H1 (cell line): Measurements from ENCODE around the gene PGLYRP2. TPM values are rescaled to one million over a fixed set of nuclear protein-coding genes. Genes with fewer than 3 reads are reported as not detected.
A peak's percentile ranks its signal among the peaks of the same experiment; 100 is the strongest.

ENCODE experiments used
- CTCF ChIA-PET: fragments of 300-600 bp; sonication (Branson Sonifier 250); formaldehyde crosslinking; loops from one replicate; lab custom pipeline; 2021; ENCODE audit not compliant: partially characterized antibody; lab: Charles Lee
- POLR2A ChIA-PET: fragments of 300-600 bp; sonication (Branson Sonifier 250); formaldehyde crosslinking; loops from one replicate; lab custom pipeline; 2021; ENCODE audit warnings: inconsistent platforms; ENCODE audit not compliant: partially characterized antibody; lab: Charles Lee
- DNase-seq, 2 experiments: peaks; one replicate each; pipeline versions ENCODE4 v3.0.0 to v3.0.0-alpha.2; 2010 to 2022; ENCODE audit warnings: low spot score in 2 of 2, low read depth in 1 of 2, mixed read lengths in 1 of 2
- FAIRE-seq: peaks from 2 replicates; lab custom pipeline; 2011; peaks lifted over from hg19 to GRCh38; lab: Jason Lieb, UNC
- H2AFZ ChIP-seq: 2 replicates; pipeline ENCODE4 v1.8.1; 2012; ENCODE audit warnings: low read length, inconsistent platforms
- H2AK5ac ChIP-seq: 2 replicates; pipeline ENCODE4 v1.6.1; 2013; ENCODE audit warnings: low read depth, low read length
- H2BK120ac ChIP-seq: replicated peaks from 2 replicates; pipeline ENCODE3; 2013; ENCODE audit warnings: low read depth, low read length, inconsistent platforms
- H2BK12ac ChIP-seq: 2 replicates; pipeline ENCODE4 v1.6.1; 2013; ENCODE audit warnings: low read depth, low read length
- H2BK15ac ChIP-seq: 2 replicates; pipeline ENCODE4 v1.6.1; 2013; ENCODE audit warnings: low read length
- H2BK20ac ChIP-seq: 2 replicates; pipeline ENCODE4 v1.6.1; 2013; ENCODE audit warnings: low read length
- H2BK5ac ChIP-seq: 2 replicates; pipeline ENCODE4 v1.6.1; 2013; ENCODE audit warnings: low read depth, low read length
- H3K14ac ChIP-seq: 2 replicates; pipeline ENCODE4 v1.6.1; 2013; ENCODE audit warnings: inconsistent platforms; ENCODE audit not compliant: insufficient read length
- H3K18ac ChIP-seq: 2 replicates; pipeline ENCODE4 v1.6.1; 2013; ENCODE audit warnings: low read length; ENCODE audit errors: extremely low read depth
- H3K23ac ChIP-seq: 2 replicates; pipeline ENCODE4 v1.6.1; 2013; ENCODE audit warnings: inconsistent platforms; ENCODE audit not compliant: insufficient read length
- H3K23me2 ChIP-seq: 2 replicates; pipeline ENCODE4 v1.6.1; 2013; ENCODE audit warnings: low read depth, low read length
- H3K27ac ChIP-seq: 2 replicates; pipeline ENCODE4 v1.6.1; 2011; ENCODE audit warnings: low read depth, low read length, inconsistent platforms
- H3K27me3 ChIP-seq, 4 experiments: replicated peaks in 1 of 4; 1 replicate in 1 of 4; 2 replicates in 3 of 4; pipeline versions ENCODE4 v1.6.1 to v1.8.1; 2011 to 2013; ENCODE audit warnings: low read length in 3 of 4, mild to moderate bottlenecking in 3 of 4, inconsistent platforms in 2 of 4, mixed read lengths in 2 of 4, moderate library complexity in 1 of 4; ENCODE audit not compliant: control insufficient read depth in 3 of 4, insufficient read depth in 3 of 4; ENCODE audit errors: extremely low read depth in 1 of 4
- H3K36me3 ChIP-seq, 4 experiments: 2 replicates each; pipeline versions ENCODE4 v1.6.1 to v1.8.1; 2011 to 2013; ENCODE audit warnings: mild to moderate bottlenecking in 4 of 4, low read length in 3 of 4, moderate library complexity in 2 of 4, control low read depth in 1 of 4, inconsistent platforms in 1 of 4; ENCODE audit not compliant: insufficient read depth in 4 of 4, control insufficient read depth in 2 of 4
- H3K4ac ChIP-seq: replicated peaks from 2 replicates; pipeline ENCODE3; 2013; ENCODE audit warnings: low read length, low read depth, mixed read lengths, inconsistent platforms; ENCODE audit not compliant: insufficient read length
- H3K4me1 ChIP-seq, 4 experiments: replicated peaks in 1 of 4; 1 replicate in 1 of 4; 2 replicates in 3 of 4; pipeline versions ENCODE4 v1.6.1 to v1.8.1; 2011 to 2013; ENCODE audit warnings: low read length in 3 of 4, inconsistent platforms in 2 of 4, mixed read lengths in 1 of 4; ENCODE audit not compliant: insufficient read depth in 4 of 4, control insufficient read depth in 3 of 4
- H3K4me2 ChIP-seq, 2 experiments: 2 replicates each; pipeline versions ENCODE4 v1.6.1 to v1.8.1; 2011 to 2013; ENCODE audit warnings: low read depth in 2 of 2, low read length in 2 of 2, control low read depth in 1 of 2, inconsistent platforms in 1 of 2, mild to moderate bottlenecking in 1 of 2; ENCODE audit not compliant: insufficient read depth in 1 of 2
- H3K4me3 ChIP-seq, 4 experiments: fragments of 200-600, 300-600 bp in 1 of 4; sonication (generic), shearing (Covaris generic), sonication (Bioruptor Twin) in 1 of 4; 2 replicates each; pipeline versions ENCODE4 v1.5.1 to v1.8.1; 2011 to 2016; ENCODE audit warnings: low read length in 4 of 4, low read depth in 3 of 4, control low read depth in 2 of 4, inconsistent platforms in 2 of 4, mild to moderate bottlenecking in 2 of 4, mixed read lengths in 1 of 4, moderate library complexity in 1 of 4; ENCODE audit not compliant: insufficient read depth in 2 of 4; ENCODE audit errors: extremely low read depth in 1 of 4
- H3K56ac ChIP-seq: replicated peaks from 2 replicates; pipeline ENCODE3; 2013; ENCODE audit warnings: low read depth, mild to moderate bottlenecking, mixed read lengths, low read length, inconsistent platforms; ENCODE audit not compliant: insufficient read length
- H3K79me1 ChIP-seq: 2 replicates; pipeline ENCODE4 v1.6.1; 2013; ENCODE audit warnings: low read depth, low read length, control low read depth
- H3K79me2 ChIP-seq, 2 experiments: 2 replicates each; pipeline versions ENCODE4 v1.6.1 to v1.8.1; 2012 to 2013; ENCODE audit warnings: low read length in 2 of 2, mild to moderate bottlenecking in 2 of 2, inconsistent platforms in 1 of 2; ENCODE audit not compliant: insufficient read depth in 2 of 2, control insufficient read depth in 1 of 2
- H3K9ac ChIP-seq, 4 experiments: replicated peaks in 1 of 4; 1 replicate in 1 of 4; 2 replicates in 3 of 4; pipeline versions ENCODE4 v1.6.1 to v1.8.1; 2011 to 2013; ENCODE audit warnings: low read depth in 3 of 4, low read length in 3 of 4, control low read depth in 2 of 4, mild to moderate bottlenecking in 2 of 4, moderate library complexity in 2 of 4, inconsistent platforms in 1 of 4; ENCODE audit errors: extremely low read depth in 1 of 4
- H3K9me3 ChIP-seq, 2 experiments: 2 replicates each; pipeline versions ENCODE4 v1.6.1 to v1.8.1; 2012 to 2013; ENCODE audit warnings: mild to moderate bottlenecking in 2 of 2, moderate library complexity in 2 of 2, control low read depth in 1 of 2, inconsistent platforms in 1 of 2, low read depth in 1 of 2, low read length in 1 of 2, mixed read lengths in 1 of 2; ENCODE audit not compliant: insufficient read depth in 2 of 2
- H4K20me1 ChIP-seq, 2 experiments: replicated peaks in 1 of 2; 2 replicates each; pipeline versions ENCODE3 to v1.8.1; 2011 to 2013; ENCODE audit warnings: inconsistent platforms in 2 of 2, low read length in 2 of 2, mild to moderate bottlenecking in 1 of 2; ENCODE audit not compliant: insufficient read depth in 2 of 2, control insufficient read depth in 1 of 2
- H4K5ac ChIP-seq: 2 replicates; pipeline ENCODE4 v1.6.1; 2013; ENCODE audit warnings: low read length, low read depth, mixed read lengths, inconsistent platforms; ENCODE audit not compliant: insufficient read length
- H4K8ac ChIP-seq: 2 replicates; pipeline ENCODE4 v1.8.0; 2013; ENCODE audit warnings: mild to moderate bottlenecking, moderate library complexity, low read length, inconsistent platforms; ENCODE audit not compliant: insufficient read depth; ENCODE audit errors: extremely low read depth
- H4K91ac ChIP-seq: replicated peaks from 2 replicates; pipeline ENCODE3; 2013; ENCODE audit warnings: low read length, mixed read lengths, inconsistent platforms; ENCODE audit not compliant: insufficient read length
- BACH1 ChIP-seq: IDR thresholded peaks from 2 replicates; pipeline ENCODE4 v1.6.1; 2012; ENCODE audit warnings: low read length, improper control_type of control experiment
- CBX8 ChIP-seq: fragments of 300-800, 300-1000 bp; sonication (generic); IDR thresholded peaks from 2 replicates; pipeline ENCODE4 v1.7.1; 2016; ENCODE audit warnings: low read depth, low read length, borderline replicate concordance
- EGR1 ChIP-seq: IDR thresholded peaks from 2 replicates; pipeline ENCODE4 v1.6.1; 2011; ENCODE audit warnings: low read depth, low read length, borderline replicate concordance
- FOSL1 ChIP-seq: IDR thresholded peaks from 2 replicates; pipeline ENCODE4 v1.6.1; 2011; ENCODE audit warnings: mild to moderate bottlenecking, low read depth, low read length, moderate library complexity; ENCODE audit not compliant: insufficient read depth
- HDAC2 ChIP-seq, 2 experiments: fragments of 300-600 bp in 1 of 2; sonication (generic) in 1 of 2; IDR thresholded peaks; 2 replicates each; pipeline ENCODE4 v1.6.1; 2011 to 2012; ENCODE audit warnings: low read depth in 2 of 2, low read length in 2 of 2, mild to moderate bottlenecking in 2 of 2, moderate library complexity in 2 of 2, borderline replicate concordance in 1 of 2, inconsistent platforms in 1 of 2
- HDAC6 ChIP-seq: IDR thresholded peaks from one replicate; pipeline ENCODE4 v1.7.1; 2012; ENCODE audit warnings: low read depth, mild to moderate bottlenecking, inconsistent platforms, low read length, moderate library complexity
- KDM5A ChIP-seq: fragments of 200-600 bp; IDR thresholded peaks from 2 replicates; pipeline ENCODE4 v1.7.1; 2012; ENCODE audit warnings: mild to moderate bottlenecking, low read length, inconsistent platforms, mixed read lengths
- MAX ChIP-seq: IDR thresholded peaks from 2 replicates; pipeline ENCODE4 v1.6.1; 2012; ENCODE audit warnings: inconsistent platforms
- POU5F1 ChIP-seq: IDR thresholded peaks from 2 replicates; pipeline ENCODE4 v1.6.1; 2011; ENCODE audit warnings: low read depth, mild to moderate bottlenecking, low read length, moderate library complexity
- RAD21 ChIP-seq, 2 experiments: IDR thresholded peaks in 1 of 2; conservative IDR thresholded peaks in 1 of 2; 2 replicates each; pipeline ENCODE4 v1.6.1; 2011; ENCODE audit warnings: low read depth in 2 of 2, low read length in 2 of 2, improper control_type of control experiment in 1 of 2, inconsistent platforms in 1 of 2, mild to moderate bottlenecking in 1 of 2, moderate library complexity in 1 of 2
- RXRA ChIP-seq: IDR thresholded peaks from 2 replicates; pipeline ENCODE4 v1.6.1; 2011; ENCODE audit warnings: low read depth, mild to moderate bottlenecking, low read length, moderate library complexity; ENCODE audit not compliant: insufficient read depth
- SIRT6 ChIP-seq: IDR thresholded peaks from one replicate; pipeline ENCODE4 v1.7.1; 2012; ENCODE audit warnings: low read length, inconsistent platforms
- TAF1 ChIP-seq: IDR thresholded peaks from 2 replicates; pipeline ENCODE4 v1.6.1; 2011; ENCODE audit warnings: mild to moderate bottlenecking, low read depth, low read length
- WGBS, 2 experiments: shearing (Covaris generic) in 1 of 2; methylation state at CpG; one replicate each; pipeline versions ENCODE4 v1.1.6 to v1.1.7; 2013 to 2015; ENCODE audit warnings: low lambda C conversion rate in 2 of 2, mixed read lengths in 2 of 2, inconsistent platforms in 1 of 2, low coverage in 1 of 2, missing lambda C conversion rate in 1 of 2; ENCODE audit not compliant: insufficient replicate concordance in 2 of 2, insufficient coverage in 1 of 2, insufficient read length in 1 of 2; ENCODE audit errors: extremely low coverage in 1 of 2, missing lambda C conversion rate in 1 of 2; 5-methylcytosine and 5-hydroxymethylcytosine counted together
- polyA plus RNA-seq, 7 experiments: library from polyadenylated mRNA; depleted of rRNA in 3 of 7; stranded (reverse) in 5 of 7; unstranded in 2 of 7; fragments of >200 nt in 5 of 7; fragments of 200-250 nt in 2 of 7; gene quantifications; 1 replicate in 5 of 7; 2 replicates in 1 of 7; 4 replicates in 1 of 7; pipeline versions ENCODE4 v1.2.1 to v1.2.3, GENCODE V29; 2011 to 2013; ENCODE audit warnings: missing spikeins in 2 of 7, mixed read lengths in 2 of 7
- total RNA-seq: library from RNA; stranded (reverse); fragmentation: NEBNext Ultra II Directional; extraction: Animal tissue kit (Norgen Biotek cat#: 25700); gene quantifications from 2 replicates; pipeline ENCODE4 v1.2.1, GENCODE V29; 2021

Gene PGLYRP2
- total and polyA plus RNA-seq, 2 of the 8 experiments (the other 6 are each of a cell fraction or from before 2014, with no cell fraction given), result not detected

GRCh38 chr19:15423130-15423529 lies 56.2 kb downstream of the PGLYRP2 start:
- peaks cover 2 to 8% of the 10 kb centered on the region in 2 experiments for H4K20me1 ChIP-seq
- no peak overlapping the region for H2BK20ac ChIP-seq
- FAIRE-seq (no peak), DNase-seq (no peak)
- ChIA-PET CTCF (interaction anchor here (0.9 to 1.3 kb wide), 2 partner anchors 19 to 136 kb away, joined by 3 to 4 read pairs; no protein-coding TSS in a partner anchor), POLR2A (no interaction called here)
- H3K4ac ChIP-seq, result no peak overlapping the region
- H3K27ac ChIP-seq, result no peak overlapping the region
- H3K27me3 ChIP-seq, result no peaks in the 10 kb centered on the region
- H4K5ac ChIP-seq, result no peak overlapping the region
- no peak overlapping the region for H2BK5ac ChIP-seq
- peaks cover 3 to 4% of the 10 kb centered on the region in 2 experiments; a peak in 1 of 4 replicates for H3K9me3 ChIP-seq
- no peak overlapping the region for H3K9ac ChIP-seq
- H2AK5ac ChIP-seq, result no peak overlapping the region
- H3K4me3 ChIP-seq, result no peak overlapping the region
- H2BK15ac ChIP-seq, result no peak overlapping the region
- H3K4me2 ChIP-seq, result no peak overlapping the region
- no peak overlapping the region for H2BK12ac ChIP-seq
- no peak overlapping the region for H3K14ac ChIP-seq
- H2AFZ ChIP-seq, result no peak overlapping the region
- no peak overlapping the region for H4K91ac ChIP-seq
- no peak overlapping the region for H3K56ac ChIP-seq
- no peak overlapping the region for H2BK120ac ChIP-seq
- H3K4me1 ChIP-seq, result no peaks in the 10 kb centered on the region
- no peak overlapping the region for H3K23ac ChIP-seq
- peaks cover 2 to 7% of the 10 kb centered on the region in 2 experiments for H3K79me2 ChIP-seq
- WGBS, 2 experiments, result 94% methylated on average over 5 of the region's 6 CpGs; no CpG with 5 or more reads in 1 of the 2 experiments
- no peaks in the 10 kb centered on the region for H3K23me2 ChIP-seq
- H3K36me3 ChIP-seq, result peaks cover 2 to 44% (median 21%) of the 10 kb centered on the region in 4 experiments; a peak in 6 of 8 replicates
- H3K18ac ChIP-seq, result no peak overlapping the region
- peak overlapping the region; percentile 35; the same call in 1 of the 2 replicates for H4K8ac ChIP-seq
- H3K79me1 ChIP-seq, result no peaks in the 10 kb centered on the region; the same call in 1 of the 2 replicates
- TF ChIP-seq BACH1 (no peak), RXRA (no peak), POU5F1 (no peak), MAX (no peak), HDAC2 (IDR thresholded peaks at IDR 0.05; ENCODE audit: borderline replicate concordance in 1 of 2, low read depth in 2 of 2, low read length in 2 of 2) (no peak), EGR1 (no peak), RAD21 (IDR thresholded peaks at IDR 0.05 in 1 of 2, conservative IDR thresholded peaks at IDR 0.05 in 1 of 2; ENCODE audit: low read depth in 2 of 2, low read length in 2 of 2) (no peak), KDM5A (no peak), CBX8 (no peak), FOSL1 (no peak), TAF1 (no peak), HDAC6 (no peak), SIRT6 (no peak)
